Activated CD8-positive, alpha-beta T cell treated with anti-CD3 and anti-CD28 coated beads, Interleukin-2, amount 10 ng/mL, durations not matched to agents 7 days and 5 days (primary cell): Measurements from ENCODE around the gene POLD4. TPM values are rescaled to one million over a fixed set of nuclear protein-coding genes. Genes with fewer than 3 reads are reported as not detected.
A peak's percentile ranks its signal among the peaks of the same experiment; 100 is the strongest.

Experiments used
- ATAC-seq: fragments of 150-1000 bp; cut with Tn5 transposase; one replicate; pipeline ENCODE4 v1.10.0; 2021; ENCODE audit warnings: moderate library complexity
- CTCF ChIA-PET: fragments of 350-600 bp; sonication (Branson Sonifier 250); formaldehyde crosslinking; loops from one replicate; lab custom pipeline; 2021; ENCODE audit warnings: antibody characterized with exemption; lab: Charles Lee
- POLR2A ChIA-PET: fragments of 350-600 bp; sonication (Branson Sonifier 250); formaldehyde crosslinking; loops from one replicate; lab custom pipeline; 2021; ENCODE audit warnings: antibody characterized with exemption; lab: Charles Lee
- DNase-seq: peaks from one replicate; pipeline ENCODE4 v3.0.0-alpha.2; 2020
- H3K27ac Mint-ChIP-seq: one replicate; pipeline ENCODE4 v1.8.0; 2021; ENCODE audit warnings: mild to moderate bottlenecking, mixed read lengths
- H3K27me3 Mint-ChIP-seq: one replicate; pipeline ENCODE4 v1.8.0; 2021; ENCODE audit warnings: low read depth, mixed read lengths
- H3K36me3 Mint-ChIP-seq: one replicate; pipeline ENCODE4 v1.8.0; 2021; ENCODE audit warnings: low read depth, mixed read lengths
- H3K4me1 Mint-ChIP-seq: one replicate; pipeline ENCODE4 v1.8.0; 2021; ENCODE audit warnings: low read depth, mixed read lengths
- H3K4me3 Mint-ChIP-seq: one replicate; pipeline ENCODE4 v1.8.0; 2021; ENCODE audit warnings: mild to moderate bottlenecking, mixed read lengths
- H3K9me3 Mint-ChIP-seq: one replicate; pipeline ENCODE4 v1.8.0; 2022; ENCODE audit warnings: mixed read lengths; ENCODE audit not compliant: insufficient read depth
- total RNA-seq, 2 experiments: library from RNA; stranded (reverse); gene quantifications; one replicate each; pipeline ENCODE4 v1.2.3, GENCODE V29; 2021

The POLD4 gene
- total RNA-seq, 2 experiments from 2014 or later = 53.2 to 56.7 TPM

GRCh38 chr11:67315325-67315909 is 37.9 kb downstream of the POLD4 start:
- no peak for DNase-seq
- Mint-ChIP-seq H3K4me1 (peaks cover 34% of the 10 kb centered on the region), H3K27ac (peak overlapping the region; percentile 43), H3K4me3 (peak overlapping the region; percentile 54), H3K27me3 (peaks cover 2% of the 10 kb centered on the region), H3K9me3 (no peaks in the 10 kb centered on the region), H3K36me3 (peaks cover 5% of the 10 kb centered on the region)
- ChIA-PET CTCF (interaction anchor here (0.7 to 9.9 kb wide), 8 partner anchors 27 to 67 kb away, joined by 3 to 116 read pairs (median 6); partner anchors contain the start of gene ANKRD13D), POLR2A (interaction anchor here (0.9 to 1.7 kb wide), 2 partner anchors 27 to 43 kb away, joined by 3 to 4 read pairs; partner anchors contain the start of gene ANKRD13D)
- no peak for ATAC-seq

DNA sequence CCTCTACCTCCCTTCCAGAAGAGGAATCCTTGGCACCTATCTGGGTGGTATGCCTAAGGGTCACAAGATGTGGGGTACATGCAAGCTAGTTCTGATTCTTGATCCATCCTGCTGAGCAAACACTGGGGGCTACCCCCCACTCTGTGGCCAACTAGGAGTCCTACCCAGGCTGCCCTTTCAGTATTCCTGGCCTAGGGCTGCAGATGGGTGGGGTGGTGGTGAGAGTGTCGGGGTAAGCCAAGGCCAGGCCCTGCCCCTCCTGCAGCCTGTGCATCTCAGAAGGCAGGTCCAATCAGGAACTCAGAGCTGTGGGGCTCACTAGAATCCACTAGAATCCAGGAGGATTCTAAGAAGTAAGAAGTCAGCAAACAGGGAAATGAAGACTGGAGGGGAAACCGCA is 39.1 kb downstream of the POLD4 start:
- CTCF ChIA-PET = interaction anchor here (1.3 to 9.9 kb wide), 5 partner anchors 26 to 61 kb away, joined by 3 to 116 read pairs (median 7); partner anchors contain the start of gene ANKRD13D
- no peak for ATAC-seq
- peaks cover 9% of the 10 kb centered on the region for H3K36me3 Mint-ChIP-seq
- peaks cover 2% of the 10 kb centered on the region for H3K27me3 Mint-ChIP-seq
- H3K4me1 Mint-ChIP-seq = peaks cover 34% of the 10 kb centered on the region
- no peak overlapping the region for H3K27ac Mint-ChIP-seq
- no peak for DNase-seq
- POLR2A ChIA-PET = interaction anchor here (0.7 to 1.3 kb wide), 5 partner anchors 10 to 46 kb away, joined by 3 to 4 read pairs (median 3); partner anchors contain the start of gene SSH3
- no peak overlapping the region for H3K4me3 Mint-ChIP-seq
- no peaks in the 10 kb centered on the region for H3K9me3 Mint-ChIP-seq

- H3K36me3 Mint-ChIP-seq = peaks cover 10% of the 10 kb centered on the region
- H3K9me3 Mint-ChIP-seq = no peaks in the 10 kb centered on the region
- H3K27me3 Mint-ChIP-seq = peaks cover 2% of the 10 kb centered on the region
- peaks cover 30% of the 10 kb centered on the region for H3K4me1 Mint-ChIP-seq
- peak overlapping the region; percentile 93 for H3K27ac Mint-ChIP-seq
- ChIA-PET POLR2A (interaction anchor here (0.7 to 1.3 kb wide), 5 partner anchors 9 to 45 kb away, joined by 3 to 4 read pairs (median 3); partner anchors contain the start of gene ANKRD13D), CTCF (interaction anchor here (0.7 to 9.9 kb wide), 5 partner anchors 38 to 636 kb away, joined by 3 to 116 read pairs (median 7); partner anchors contain the start of gene RBM4B)
- no peak overlapping the region for H3K4me3 Mint-ChIP-seq
- ATAC-seq (no peak), DNase-seq (no peak)
Observed at GRCh38 chr11:67313125-67313890, 40.0 kb downstream of the POLD4 start.

DNA sequence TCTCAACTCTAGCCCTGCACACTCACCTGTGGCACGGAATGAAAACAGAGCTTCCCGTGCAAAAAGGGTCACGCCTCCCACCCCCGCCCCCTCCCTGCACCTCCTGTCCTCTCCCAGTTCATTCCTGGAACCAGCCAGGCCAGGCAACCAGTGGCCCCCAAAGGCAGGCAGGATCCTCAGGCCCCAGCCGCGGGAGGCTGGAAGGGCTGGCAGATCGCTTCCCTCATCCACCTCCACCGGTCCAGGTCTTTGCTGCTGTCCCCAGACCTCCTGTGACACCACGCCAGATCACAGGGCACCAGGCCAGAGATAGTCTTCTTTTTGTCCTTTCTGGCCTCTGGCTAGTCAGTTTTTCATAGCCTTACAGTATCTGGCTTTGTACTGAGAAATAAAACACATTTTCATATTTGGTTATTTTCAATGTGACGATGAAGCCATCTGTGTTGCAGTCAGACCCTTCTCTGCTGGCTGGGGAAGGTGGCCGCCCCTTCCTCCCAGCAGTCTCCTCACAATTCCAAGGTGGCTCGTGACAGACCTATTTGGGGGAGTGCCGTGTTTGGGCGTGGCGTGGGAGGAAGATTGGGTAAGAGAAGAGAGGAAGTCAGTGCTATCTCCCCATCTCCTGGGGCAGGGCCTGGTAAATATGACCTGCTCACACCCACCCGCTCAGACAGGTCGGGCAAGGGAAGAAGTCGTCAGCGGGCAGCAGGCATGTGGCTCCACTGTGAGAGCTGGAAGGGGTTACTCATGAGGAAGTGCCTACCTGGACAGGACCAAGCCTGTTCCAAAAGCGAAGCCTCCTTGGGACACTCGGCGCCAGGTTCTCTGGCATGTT is 40.9 kb downstream of the POLD4 start:
- ATAC-seq (no peak), DNase-seq (no peak)
- H3K27me3 Mint-ChIP-seq = no peaks in the 10 kb centered on the region
- no peak overlapping the region for H3K4me3 Mint-ChIP-seq
- POLR2A ChIA-PET = interaction anchor here (0.7 kb wide), 1 partner anchor 23 kb away, joined by 3 read pairs; the partner anchor contains the start of gene ANKRD13D
- H3K36me3 Mint-ChIP-seq = peaks cover 7% of the 10 kb centered on the region
- H3K4me1 Mint-ChIP-seq = peaks cover 27% of the 10 kb centered on the region
- peak overlapping the region; percentile 93 for H3K27ac Mint-ChIP-seq
- CTCF ChIA-PET = interaction anchor here (1.5 to 9.9 kb wide), 3 partner anchors 40 to 59 kb away, joined by 3 to 116 read pairs (median 7); no protein-coding TSS in a partner anchor
- H3K9me3 Mint-ChIP-seq = no peaks in the 10 kb centered on the region

GRCh38 chr11:67311556-67312082 is 41.7 kb downstream of the POLD4 start:
- H3K4me1 Mint-ChIP-seq = peaks cover 27% of the 10 kb centered on the region
- H3K9me3 Mint-ChIP-seq = no peaks in the 10 kb centered on the region
- POLR2A ChIA-PET = no interaction called here
- no peak for DNase-seq
- no peak overlapping the region for H3K4me3 Mint-ChIP-seq
- H3K27ac Mint-ChIP-seq = peak overlapping the region; percentile 28
- no peak for ATAC-seq
- CTCF ChIA-PET = interaction anchor here (1.0 kb wide), 1 partner anchor 45 kb away, joined by 3 read pairs; the partner anchor contains the start of gene GRK2
- no peaks in the 10 kb centered on the region for H3K27me3 Mint-ChIP-seq
- peaks cover 7% of the 10 kb centered on the region for H3K36me3 Mint-ChIP-seq

- no peak overlapping the region for H3K27ac Mint-ChIP-seq
- H3K4me1 Mint-ChIP-seq = peaks cover 27% of the 10 kb centered on the region
- DNase-seq = no peak
- H3K27me3 Mint-ChIP-seq = no peaks in the 10 kb centered on the region
- H3K36me3 Mint-ChIP-seq = peaks cover 9% of the 10 kb centered on the region
- ChIA-PET POLR2A (no interaction called here), CTCF (interaction anchor here (1.0 kb wide), 1 partner anchor 44 kb away, joined by 3 read pairs; the partner anchor contains the start of gene GRK2)
- H3K4me3 Mint-ChIP-seq = no peak overlapping the region
- H3K9me3 Mint-ChIP-seq = no peaks in the 10 kb centered on the region
- ATAC-seq = no peak
Observed at GRCh38 chr11:67311051-67311555, 42.2 kb downstream of the POLD4 start.

GRCh38 chr11:67310246-67311050 is 42.9 kb downstream of the POLD4 start:
- H3K36me3 Mint-ChIP-seq = peaks cover 9% of the 10 kb centered on the region
- ATAC-seq (no peak), DNase-seq (no peak)
- no peaks in the 10 kb centered on the region for H3K27me3 Mint-ChIP-seq
- ChIA-PET POLR2A (no interaction called here), CTCF (interaction anchor here (1.0 kb wide), 1 partner anchor 44 kb away, joined by 3 read pairs; the partner anchor contains the start of gene GRK2)
- peaks cover 24% of the 10 kb centered on the region for H3K4me1 Mint-ChIP-seq
- no peak overlapping the region for H3K27ac Mint-ChIP-seq
- H3K4me3 Mint-ChIP-seq = no peak overlapping the region
- no peaks in the 10 kb centered on the region for H3K9me3 Mint-ChIP-seq

- DNase-seq = no peak
- no peaks in the 10 kb centered on the region for H3K27me3 Mint-ChIP-seq
- peaks cover 24% of the 10 kb centered on the region for H3K4me1 Mint-ChIP-seq
- peaks cover 9% of the 10 kb centered on the region for H3K36me3 Mint-ChIP-seq
- CTCF ChIA-PET = no interaction called here
- H3K27ac Mint-ChIP-seq = peak overlapping the region; percentile 43
- ATAC-seq = no peak
- POLR2A ChIA-PET = no interaction called here
- H3K4me3 Mint-ChIP-seq = no peak overlapping the region
- no peaks in the 10 kb centered on the region for H3K9me3 Mint-ChIP-seq
Observed at GRCh38 chr11:67309661-67310061, 43.7 kb downstream of the POLD4 start.

- no peak overlapping the region for H3K4me3 Mint-ChIP-seq
- DNase-seq (no peak), ATAC-seq (no peak)
- H3K27me3 Mint-ChIP-seq = no peaks in the 10 kb centered on the region
- H3K27ac Mint-ChIP-seq = peak overlapping the region; percentile 43
- peaks cover 9% of the 10 kb centered on the region for H3K36me3 Mint-ChIP-seq
- ChIA-PET POLR2A (interaction anchor here (1.2 kb wide), 1 partner anchor 69 kb away, joined by 3 read pairs; no protein-coding TSS in a partner anchor), CTCF (no interaction called here)
- H3K9me3 Mint-ChIP-seq = no peaks in the 10 kb centered on the region
- peaks cover 27% of the 10 kb centered on the region for H3K4me1 Mint-ChIP-seq
Observed at GRCh38 chr11:67309166-67309565, 44.2 kb downstream of the POLD4 start.
